CD1c-positive myeloid dendritic cell (primary cell): ENCODE measurements around the gene ATRN.
A peak's percentile ranks its signal among the peaks of the same experiment; 100 is the strongest.
"Not testable (repeated sequence)": the region's sequence is repeated elsewhere in the genome, so short reads cannot be mapped to it uniquely, and the experiment has no call there.

Experiments used
- DNase-seq: peaks from one replicate; pipeline ENCODE4 v3.0.0-alpha.2; 2016; ENCODE audit errors: extremely low spot score

Gene ATRN

GRCh38 chr20:3563548-3564177 is 92.8 kb downstream of the ATRN start:
- DNase-seq, result peak; percentile 34

- DNase-seq, result no peak
Measured at GRCh38 chr20:3565851-3566250, 95.0 kb downstream of the ATRN start.

- DNase-seq, result no peak
Measured at GRCh38 chr20:3572151-3572550, 101.3 kb downstream of the ATRN start.

GRCh38 chr20:3576363-3576762 is 105.5 kb downstream of the ATRN start:
- DNase-seq, result no peak

GRCh38 chr20:3577366-3577765 is 106.5 kb downstream of the ATRN start:
- DNase-seq, result no peak

GRCh38 chr20:3580412-3580811 is 109.6 kb downstream of the ATRN start:
- DNase-seq, result no peak

GRCh38 chr20:3583765-3584164 is 112.9 kb downstream of the ATRN start:
- DNase-seq, result no peak

- no peak for DNase-seq
Measured at GRCh38 chr20:3586093-3586492, 115.3 kb downstream of the ATRN start.

- no peak for DNase-seq
Measured at GRCh38 chr20:3590164-3590563, 119.3 kb downstream of the ATRN start.

- no peak for DNase-seq
Measured at GRCh38 chr20:3592931-3593330, 122.1 kb downstream of the ATRN start.

GRCh38 chr20:3595541-3595940 is 124.7 kb downstream of the ATRN start:
- DNase-seq, result no peak

GRCh38 chr20:3603108-3603507 is 132.3 kb downstream of the ATRN start:
- no peak for DNase-seq

- not testable (repeated sequence) for DNase-seq
Measured at GRCh38 chr20:3605386-3605886, 134.6 kb downstream of the ATRN start.

GRCh38 chr20:3606021-3606420 is 135.2 kb downstream of the ATRN start:
- DNase-seq, result no peak

GRCh38 chr20:3611901-3612300 is 141.1 kb downstream of the ATRN start:
- no peak for DNase-seq

GRCh38 chr20:3612795-3613572 is 142.2 kb downstream of the ATRN start:
- DNase-seq, result no peak

GRCh38 chr20:3613821-3614440 is 143.1 kb downstream of the ATRN start:
- DNase-seq, result no peak

GRCh38 chr20:3614466-3614865 is 143.6 kb downstream of the ATRN start:
- no peak for DNase-seq

- DNase-seq, result not testable (repeated sequence)
Measured at GRCh38 chr20:3615171-3615840, 144.5 kb downstream of the ATRN start.

GRCh38 chr20:3616250-3616649 is 145.4 kb downstream of the ATRN start:
- DNase-seq, result no peak

- DNase-seq, result no peak
Measured at GRCh38 chr20:3621111-3621510, 150.3 kb downstream of the ATRN start.

GRCh38 chr20:3622406-3622805 is 151.6 kb downstream of the ATRN start:
- no peak for DNase-seq
